GM12801 (cell line): ENCODE measurements around the gene TBC1D9.

Experiments
- CTCF ChIP-seq: IDR thresholded peaks from one replicate; pipeline ENCODE4 v1.5.1; 2011; ENCODE audit warnings: control low read depth; ENCODE audit not compliant: insufficient read length; ENCODE audit errors: extremely low read depth

The TBC1D9 gene

DNA sequence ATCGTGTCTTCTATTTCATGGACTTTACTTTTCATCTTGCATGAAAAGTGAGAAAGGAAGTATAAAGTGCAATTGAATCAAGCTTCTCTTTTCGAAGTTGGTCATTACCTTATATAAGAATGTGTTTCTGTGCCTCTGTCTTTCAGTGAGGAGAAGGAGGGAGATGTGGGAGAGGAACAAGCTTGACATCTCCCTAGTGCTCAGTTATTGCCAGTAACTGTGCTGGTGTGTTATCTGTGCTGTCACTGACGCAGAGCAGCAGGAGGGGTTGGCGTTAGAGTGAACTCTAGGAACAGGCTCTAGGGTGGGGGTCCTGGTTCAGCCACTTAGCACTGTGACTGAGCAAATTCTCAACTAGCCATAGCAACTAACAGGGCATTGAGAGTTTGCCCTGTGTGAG is 34.0 kb upstream of the TBC1D9 start:
- no peak for TF ChIP-seq CTCF

DNA sequence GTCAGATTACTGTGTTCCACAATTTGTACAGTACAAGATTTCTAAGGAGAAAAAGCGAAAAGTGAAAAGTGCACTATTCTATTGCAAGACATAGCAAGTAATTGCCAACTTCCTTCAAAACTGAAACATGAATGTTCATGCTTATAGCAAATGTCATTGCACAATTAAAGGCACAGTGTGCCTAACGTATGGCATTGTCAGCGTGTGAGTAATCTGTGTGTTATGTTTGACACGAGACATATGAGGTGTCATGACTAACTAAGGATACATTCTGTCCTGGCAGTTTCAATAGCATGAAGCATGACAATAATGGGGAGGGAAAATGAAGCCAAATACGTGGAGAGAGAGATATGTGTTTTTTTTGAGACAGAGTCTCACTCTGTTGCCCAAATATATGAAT is 33.6 kb upstream of the TBC1D9 start:
- no peak for TF ChIP-seq CTCF

GRCh38 chr4:140781596-140781995 is 25.4 kb upstream of the TBC1D9 start:
- no peak for TF ChIP-seq CTCF

GRCh38 chr4:140777894-140778293 is 21.7 kb upstream of the TBC1D9 start:
- no peak for TF ChIP-seq CTCF

- TF ChIP-seq CTCF, result no peak
Measured at GRCh38 chr4:140777386-140777785, 21.2 kb upstream of the TBC1D9 start.

- no peak for TF ChIP-seq CTCF
Measured at GRCh38 chr4:140776556-140776955, 20.4 kb upstream of the TBC1D9 start.

DNA sequence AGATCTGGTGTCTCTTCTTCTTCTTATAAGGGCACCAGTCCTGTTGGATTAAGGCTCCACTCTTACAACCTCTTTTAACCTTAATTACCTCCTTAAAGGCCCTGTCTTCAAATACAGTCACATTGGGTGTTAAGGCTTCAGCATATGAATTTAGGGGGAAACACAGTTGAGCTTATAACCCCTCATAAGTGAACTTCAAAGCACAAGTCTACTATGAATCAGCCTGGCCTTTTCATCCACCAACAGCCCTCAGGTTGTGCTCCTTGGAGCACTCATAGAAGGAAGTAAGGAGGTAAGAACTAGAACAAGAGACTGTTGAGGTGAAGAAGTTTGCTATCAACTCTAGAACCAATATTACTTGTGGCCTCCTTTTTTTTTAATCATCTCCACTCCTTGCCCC is 18.8 kb upstream of the TBC1D9 start:
- no peak for TF ChIP-seq CTCF

GRCh38 chr4:140774510-140774909 is 18.3 kb upstream of the TBC1D9 start:
- no peak for TF ChIP-seq CTCF
